ENCODE data around the gene ALX4. TPM values are rescaled to one million over a fixed set of nuclear protein-coding genes. Genes with fewer than 3 reads are reported as not detected.

ALX4 gene
- total and polyA plus RNA-seq, 2 donors (not counting 3 experiments of a cell fraction or from before 2014, with no cell fraction given), result not detected

- Histone ChIP-seq H3K27ac (ENCODE audit: insufficient read depth, low read depth, low read length) (no peak overlapping the region), H3K9me3 (replicated peaks; ENCODE audit: control insufficient read depth, insufficient read depth, low read length) (no peaks in the 10 kb centered on the region), H4K20me1 (replicated peaks; ENCODE audit: control insufficient read depth, extremely low read depth, insufficient read depth, low read length) (no peaks in the 10 kb centered on the region), H3K27me3 (ENCODE audit: control insufficient read depth in 2 of 2, insufficient read depth in 2 of 2, low read length in 2 of 2) (peaks cover 51 to 52% of the 10 kb centered on the region in 2 experiments), H3K4me2 (ENCODE audit: insufficient read depth, low read length) (no peak overlapping the region), H3K79me2 (ENCODE audit: control insufficient read depth, insufficient read depth, low read length) (no peaks in the 10 kb centered on the region), H3K4me1 (ENCODE audit: control insufficient read depth, extremely low read depth, insufficient read depth, low read length) (no peaks in the 10 kb centered on the region), H3K36me3 (ENCODE audit: control insufficient read depth in 2 of 2, extremely low read depth in 1 of 2, insufficient read depth in 2 of 2, low read length in 2 of 2) (no peaks in the 10 kb centered on the region), H2AFZ (ENCODE audit: low read depth, low read length) (no peak overlapping the region), H3K9ac (replicated peaks; ENCODE audit: extremely low read depth, insufficient read depth, low read length) (no peak overlapping the region), H3K4me3 (replicated peaks in 1 of 3; ENCODE audit: insufficient read depth in 1 of 3, low read depth in 1 of 3, low read length in 3 of 3) (no peak overlapping the region), H3K9me1 (replicated peaks; ENCODE audit: control insufficient read depth, extremely low read depth, insufficient read depth, low read length) (no peaks in the 10 kb centered on the region)
- ChIA-PET POLR2A (no interaction called here), CTCF (no interaction called here)
- no TSS peak for BruUV-seq (replicated peaks)
- intact Hi-C loops (cut with micrococcal nuclease) (no loop called here), dilution Hi-C loops (cut with MboI; ENCODE audit: extremely low pct_ligation_motif_present, low sequenced_read_pairs) (no loop called here)
- FAIRE-seq, result no peak
- no peak for DNase-seq (ENCODE audit: low read depth, low spot score)
- TF ChIP-seq CTCF (IDR thresholded peaks at IDR 0.05; ENCODE audit: extremely low read depth in 1 of 2, insufficient read depth in 1 of 2, low read depth in 1 of 2, low read length in 2 of 2), result no peak
- no peak for TF ChIP-seq POLR2A (IDR thresholded peaks at IDR 0.05; ENCODE audit: low read depth, low read length)
- no peak for TF ChIP-seq GATA2 (IDR thresholded peaks at IDR 0.05; ENCODE audit: insufficient read depth, insufficient read length, low read depth, low read length)
- no peak for TF ChIP-seq JUN (IDR thresholded peaks at IDR 0.05; ENCODE audit: borderline replicate concordance, insufficient read depth, insufficient read length, low read depth)
- TF ChIP-seq MAX (IDR thresholded peaks at IDR 0.05; ENCODE audit: insufficient read depth, insufficient read length), result no peak
- no peak for TF ChIP-seq EZH2 (IDR thresholded peaks at IDR 0.05; ENCODE audit: borderline replicate concordance, low read depth, low read length, severe bottlenecking)
- no peak for TF ChIP-seq MYC (IDR thresholded peaks at IDR 0.05; ENCODE audit: low read depth, low read length)
- no peak for TF ChIP-seq FOS (IDR thresholded peaks at IDR 0.05; ENCODE audit: borderline replicate concordance, insufficient read depth, low read length)
- TF ChIP-seq POLR2AphosphoS5 (IDR thresholded peaks at IDR 0.05; ENCODE audit: insufficient read depth, low read depth, low read length), result no peak
Observed at GRCh38 chr11:44338698-44339529, 29.0 kb upstream of the ALX4 start.

All from endothelial cell of umbilical vein (primary cell).